SK-N-SH treated with all-trans-retinoic acid at 6 μM for 48 hours (cell line): ENCODE data around the gene TREH.

Experiments used
- ARNTL ChIP-seq: fragments of 450-650 bp; formaldehyde crosslinking; IDR thresholded peaks from 2 replicates; pipeline ENCODE4 v1.5.0; 2020; ENCODE audit warnings: low read depth, mild to moderate bottlenecking, moderate library complexity, borderline replicate concordance
- BACH2 ChIP-seq: fragments of 250-450 bp; sonication (Bioruptor Pico); IDR thresholded peaks from 2 replicates; pipeline ENCODE4 v1.9.0; 2021; ENCODE audit warnings: mild to moderate bottlenecking, borderline replicate concordance
- ISL1 ChIP-seq: fragments of 250-450 bp; sonication (Bioruptor Pico); IDR thresholded peaks from 2 replicates; pipeline ENCODE4 v2.1.2; 2022; ENCODE audit warnings: mild to moderate bottlenecking, moderate library complexity
- OSR1 ChIP-seq: fragments of 250-450 bp; sonication (Bioruptor Pico); IDR thresholded peaks from 2 replicates; pipeline ENCODE4 v1.8.0; 2022; ENCODE audit warnings: moderate library complexity, mild to moderate bottlenecking, inconsistent platforms
- PATZ1 ChIP-seq: fragments of 250-450 bp; sonication (Bioruptor Pico); IDR thresholded peaks from 2 replicates; pipeline ENCODE4 v1.8.0; 2020; ENCODE audit warnings: mild to moderate bottlenecking, moderate library complexity, borderline replicate concordance
- RARB ChIP-seq: fragments of 250-450 bp; sonication (Bioruptor Pico); IDR thresholded peaks from 2 replicates; pipeline ENCODE4 v1.8.0; 2021; ENCODE audit warnings: mild to moderate bottlenecking, moderate library complexity
- ZFP3 ChIP-seq: fragments of 250-450 bp; sonication (Bioruptor Pico); IDR thresholded peaks from 2 replicates; pipeline ENCODE4 v1.5.0; 2020; ENCODE audit warnings: mild to moderate bottlenecking, moderate library complexity
- ZNF565 ChIP-seq: fragments of 450-650 bp; formaldehyde crosslinking; conservative IDR thresholded peaks from 2 replicates; pipeline ENCODE4 v1.5.0; 2020; ENCODE audit warnings: low read depth, mild to moderate bottlenecking, moderate library complexity
- ZNF70 ChIP-seq: fragments of 450-650 bp; formaldehyde crosslinking; IDR thresholded peaks from 2 replicates; pipeline ENCODE4 v1.5.0; 2020; ENCODE audit warnings: mild to moderate bottlenecking, moderate library complexity
- ZNF8 ChIP-seq: fragments of 450-650 bp; formaldehyde crosslinking; IDR thresholded peaks from 2 replicates; pipeline ENCODE4 v1.5.0; 2020; ENCODE audit warnings: mild to moderate bottlenecking, moderate library complexity

- TF ChIP-seq ZNF565 (CRISPR knock-in tag) (no peak), RARB (CRISPR knock-in tag) (no peak), PATZ1 (CRISPR knock-in tag) (no peak), ARNTL (CRISPR knock-in tag) (no peak), OSR1 (CRISPR knock-in tag) (no peak), ZNF70 (no peak), BACH2 (CRISPR knock-in tag) (no peak), ZFP3 (CRISPR knock-in tag) (no peak), ZNF8 (CRISPR knock-in tag) (no peak), ISL1 (CRISPR knock-in tag) (no peak)
Observed at GRCh38 chr11:118635642-118636041, 43.8 kb downstream of the TREH start.
